ENCODE data around the gene LYPLA2.

Gene LYPLA2

GRCh38 chr1:23790696-23791515 is at the start of gene LYPLA2:
TSS of gene LYPLA2 (plus strand) at chr1:23791145. CDS start at chr1:23792683, 1,538 bp downstream.
- DNase-seq (ENCODE audit: low spot score): peak; percentile 94

- DNase-seq (ENCODE audit: low spot score): no peak
Observed at GRCh38 chr1:23741609-23742008, 49.3 kb upstream of the LYPLA2 start.

- DNase-seq (ENCODE audit: low spot score): no peak
Observed at GRCh38 chr1:23742670-23743286, 48.2 kb upstream of the LYPLA2 start.

- peak; percentile 95 for DNase-seq (ENCODE audit: low spot score)
Observed at GRCh38 chr1:23743287-23744152, 47.4 kb upstream of the LYPLA2 start, which contains the start of gene ELOA. TSS of gene ELOA (plus strand) at chr1:23743471. CDS start at chr1:23743504, 33 bp downstream.

GRCh38 chr1:23745515-23745914 is 45.4 kb upstream of the LYPLA2 start:
- peak; percentile 59 for DNase-seq (ENCODE audit: low spot score)

GRCh38 chr1:23748016-23748415 is 42.9 kb upstream of the LYPLA2 start:
- DNase-seq (ENCODE audit: low spot score): no peak

GRCh38 chr1:23751050-23751814 is 39.7 kb upstream of the LYPLA2 start:
- peak; percentile 68 for DNase-seq (ENCODE audit: low spot score)

- DNase-seq (ENCODE audit: low spot score): no peak
Observed at GRCh38 chr1:23751815-23752200, 39.1 kb upstream of the LYPLA2 start.

GRCh38 chr1:23752909-23753308 is 38.0 kb upstream of the LYPLA2 start:
- no peak for DNase-seq (ENCODE audit: low spot score)

GRCh38 chr1:23756676-23757075 is 34.3 kb upstream of the LYPLA2 start:
- peak; percentile 58 for DNase-seq (ENCODE audit: low spot score)

GRCh38 chr1:23757812-23758211 is 33.1 kb upstream of the LYPLA2 start:
- DNase-seq (ENCODE audit: low spot score): no peak

- DNase-seq (ENCODE audit: low spot score): no peak
Observed at GRCh38 chr1:23759277-23759676, 31.7 kb upstream of the LYPLA2 start.

GRCh38 chr1:23763041-23763577 is 27.8 kb upstream of the LYPLA2 start:
- DNase-seq (ENCODE audit: low spot score): no peak

- DNase-seq (ENCODE audit: low spot score): no peak
Observed at GRCh38 chr1:23768733-23769132, 22.2 kb upstream of the LYPLA2 start.

GRCh38 chr1:23772049-23772853 is 18.7 kb upstream of the LYPLA2 start:
- DNase-seq (ENCODE audit: low spot score): peak; percentile 85

GRCh38 chr1:23772854-23773242 is 18.1 kb upstream of the LYPLA2 start:
- DNase-seq (ENCODE audit: low spot score): no peak

- no peak for DNase-seq (ENCODE audit: low spot score)
Observed at GRCh38 chr1:23774174-23774880, 16.6 kb upstream of the LYPLA2 start.

GRCh38 chr1:23776217-23776616 is 14.7 kb upstream of the LYPLA2 start:
- DNase-seq (ENCODE audit: low spot score): no peak

GRCh38 chr1:23777979-23778814 is 12.7 kb upstream of the LYPLA2 start, which contains the start of gene PITHD1:
TSS of gene PITHD1 (plus strand) at chr1:23778418. CDS start at chr1:23778516, 98 bp downstream.
- DNase-seq (ENCODE audit: low spot score): peak; percentile 98

Data from GM03348 (cell line).